Epithelial cell of proximal tubule (primary cell): ENCODE results near the gene ARMC3. TPM values are rescaled to one million over a fixed set of nuclear protein-coding genes. Genes with fewer than 3 reads are reported as not detected.

ENCODE experiments used
- DNase-seq: peaks from one replicate; pipeline ENCODE4 v3.0.0-alpha.2; 2011; ENCODE audit warnings: low read depth
- H3K4me3 ChIP-seq: 2 replicates; pipeline ENCODE4 v1.5.1; 2011; ENCODE audit warnings: low read depth, mild to moderate bottlenecking, low read length
- CTCF ChIP-seq: conservative IDR thresholded peaks from 2 replicates; pipeline ENCODE4 v1.5.1; 2012; ENCODE audit warnings: low read depth, mild to moderate bottlenecking, low read length
- total RNA-seq: library from RNA; depleted of rRNA; stranded (reverse); fragments of >200 nt; gene quantifications from 2 replicates; pipeline ENCODE4 v1.2.3, GENCODE V29; 2015

Gene ARMC3
- total RNA-seq, 1 donor from 2014 or later: 0.23 TPM

GRCh38 chr10:22954970-22955369 is 27.1 kb downstream of the ARMC3 start:
- no peak overlapping the region for H3K4me3 ChIP-seq
- no peak for DNase-seq
- no peak for TF ChIP-seq CTCF

GRCh38 chr10:22958338-22958737 is 30.5 kb downstream of the ARMC3 start:
- H3K4me3 ChIP-seq: no peak overlapping the region
- DNase-seq: no peak
- no peak for TF ChIP-seq CTCF

DNA sequence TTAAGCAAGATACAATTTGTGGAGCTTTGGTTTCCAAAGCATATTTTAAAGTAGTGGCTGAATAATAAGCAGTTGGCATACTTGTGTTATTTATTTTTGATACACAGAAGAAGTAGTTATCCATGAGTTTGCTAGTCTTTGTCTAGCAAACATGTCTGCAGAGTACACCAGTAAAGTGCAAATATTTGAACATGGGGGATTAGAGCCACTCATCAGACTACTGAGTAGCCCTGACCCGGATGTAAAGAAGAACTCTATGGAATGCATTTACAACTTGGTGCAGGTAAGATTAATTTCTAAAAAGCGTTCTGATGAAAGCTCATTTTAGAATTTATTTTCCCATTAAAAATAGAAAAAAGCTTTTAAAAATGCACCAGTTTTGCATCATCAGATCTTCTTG is 31.4 kb downstream of the ARMC3 start:
- TF ChIP-seq CTCF: no peak
- H3K4me3 ChIP-seq: no peak overlapping the region
- no peak for DNase-seq

GRCh38 chr10:22959950-22960349 is 32.1 kb downstream of the ARMC3 start:
- DNase-seq: no peak
- no peak overlapping the region for H3K4me3 ChIP-seq
- no peak for TF ChIP-seq CTCF

DNA sequence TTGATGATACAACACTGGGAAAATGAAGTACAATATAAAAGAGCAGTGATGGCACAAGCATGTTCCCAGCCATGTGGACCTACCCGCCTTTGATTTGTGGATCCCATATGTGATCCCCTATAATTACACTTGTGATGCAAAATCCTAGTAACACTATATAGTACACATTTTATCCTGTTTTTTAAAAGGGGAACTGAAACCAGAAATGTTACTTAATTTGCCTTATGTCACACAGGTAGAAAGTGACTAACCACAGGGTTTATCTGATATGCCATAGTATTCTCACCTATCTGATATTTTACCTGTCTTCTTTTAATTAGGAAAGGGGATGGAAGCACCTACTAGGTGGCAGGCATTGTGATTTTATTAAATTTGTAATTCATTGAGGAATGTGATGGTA is 35.0 kb downstream of the ARMC3 start:
- H3K4me3 ChIP-seq: no peak overlapping the region
- no peak for TF ChIP-seq CTCF
- DNase-seq: no peak

GRCh38 chr10:22969704-22970103 is 41.9 kb downstream of the ARMC3 start:
- H3K4me3 ChIP-seq: no peak overlapping the region
- TF ChIP-seq CTCF: no peak
- DNase-seq: no peak

- H3K4me3 ChIP-seq: no peak overlapping the region
- DNase-seq: no peak
- no peak for TF ChIP-seq CTCF
These were observed 48.7 kb downstream of the ARMC3 start for GRCh38 chr10:22976534-22976933.
